ENCODE measurements around the gene TIGD3. TPM values are rescaled to one million over a fixed set of nuclear protein-coding genes. Genes with fewer than 3 reads are reported as not detected.

The TIGD3 gene
- total RNA-seq = under 1 TPM in 3 of 4 donors, not detected in 1; 0.19 to 0.26 (median 0.20) TPM

DNA sequence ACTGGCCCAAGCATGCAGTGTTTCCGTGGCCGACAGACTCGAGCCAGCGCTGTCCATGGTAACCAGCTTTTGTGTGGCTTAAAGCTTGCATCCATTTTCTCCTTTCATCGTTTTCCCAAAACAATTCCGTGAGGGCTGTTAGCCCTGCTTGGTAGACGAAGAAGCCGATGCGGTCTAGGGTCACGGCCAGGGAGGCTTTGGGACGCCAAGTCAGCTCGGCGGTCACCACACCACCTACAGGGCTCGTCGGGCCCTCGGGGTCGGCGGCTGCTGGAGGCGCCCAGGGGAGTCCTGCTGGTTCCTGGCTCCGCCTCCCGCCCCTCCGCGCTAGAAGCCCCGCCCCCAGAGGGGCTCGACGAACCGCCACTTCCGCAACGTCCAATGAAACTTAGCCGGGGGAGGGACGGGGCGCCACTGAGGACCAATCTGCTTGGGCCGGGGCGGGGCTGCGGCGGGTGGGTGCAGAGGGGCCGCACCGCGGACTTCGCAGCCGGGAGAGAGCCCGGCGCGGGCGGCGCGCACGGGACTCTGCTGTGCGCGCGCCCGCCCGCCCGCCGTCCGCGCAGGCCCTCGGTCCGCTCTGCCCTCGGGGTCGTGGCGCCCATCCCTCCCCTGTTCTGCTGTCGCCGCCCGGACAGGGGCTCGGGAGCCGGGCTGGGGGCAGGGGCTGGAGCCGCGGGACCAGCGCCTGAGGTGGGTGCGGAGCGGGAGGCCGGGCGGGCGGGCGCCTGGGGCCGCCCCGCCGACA, at the start of gene TIGD3:
Gene TIGD3 (plus strand): TSS at position 487 of the 748 bp plus-strand sequence. CDS start 1,058 bp downstream, outside the sequence.
- DNase-seq (ENCODE audit: low spot score in 2 of 2) = peak; percentile 96 to 100
- TF ChIP-seq POLR2A (IDR thresholded peaks at IDR 0.05) (no peak), CTCF (IDR thresholded peaks at IDR 0.05) (no peak)
- intact Hi-C loops (cut with DNase I; ENCODE audit: low total_unique reads) = no loop called here
- peak within 1 kb of the TSS; percentile 47 for H3K4me3 ChIP-seq (ENCODE audit: low read depth, poor library complexity, severe bottlenecking)
- WGBS, 2 donors = 0 to 1% methylated on average over 20 to 38 of the region's 79 CpGs

DNA sequence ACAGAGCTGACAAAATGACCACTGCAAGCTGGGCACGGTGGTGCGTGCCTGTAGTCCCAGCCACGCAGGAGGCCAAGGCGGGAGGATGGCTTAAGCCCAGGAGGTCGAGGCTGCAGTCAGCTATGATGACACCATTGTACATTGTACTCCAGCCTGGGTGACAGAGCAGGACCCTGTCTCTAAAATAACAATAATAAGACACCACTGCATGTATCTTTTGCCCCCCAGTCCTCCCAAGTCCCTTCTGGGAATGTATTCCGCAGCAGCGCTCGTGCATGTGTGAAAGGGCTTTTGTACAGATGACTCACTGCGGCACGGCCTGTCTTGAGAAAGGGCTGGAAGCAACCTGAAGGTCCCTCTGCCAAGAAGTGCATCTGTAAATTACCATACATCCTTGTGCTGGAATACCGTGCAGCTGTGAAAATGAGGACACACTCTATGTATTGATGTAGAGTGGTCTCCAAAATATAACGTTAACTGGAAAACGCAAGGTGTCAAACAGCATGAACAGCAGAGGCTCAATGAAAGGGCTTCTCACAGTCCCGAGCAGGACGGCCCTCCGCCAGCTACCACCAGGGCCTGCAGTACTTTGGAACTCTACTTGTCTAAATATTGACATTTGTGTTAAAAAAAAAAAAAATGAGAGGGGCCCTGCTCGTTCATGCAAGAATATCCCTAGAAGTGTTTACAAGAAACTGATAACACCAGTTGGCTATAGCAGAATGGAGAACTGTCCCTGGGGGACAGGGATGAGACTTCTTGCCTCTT, 48.9 kb upstream of the TIGD3 start:
- intact Hi-C loops (cut with DNase I; ENCODE audit: low total_unique reads) = no loop called here
- no peak for DNase-seq (ENCODE audit: low spot score in 2 of 2)
- TF ChIP-seq CTCF (IDR thresholded peaks at IDR 0.05) (no peak), POLR2A (IDR thresholded peaks at IDR 0.05) (no peak)
- no peak overlapping the region for H3K4me3 ChIP-seq (ENCODE audit: low read depth, poor library complexity, severe bottlenecking)
- 84 to 85% methylated on average over 16 to 17 of the region's 17 CpGs for WGBS, 2 donors

DNA sequence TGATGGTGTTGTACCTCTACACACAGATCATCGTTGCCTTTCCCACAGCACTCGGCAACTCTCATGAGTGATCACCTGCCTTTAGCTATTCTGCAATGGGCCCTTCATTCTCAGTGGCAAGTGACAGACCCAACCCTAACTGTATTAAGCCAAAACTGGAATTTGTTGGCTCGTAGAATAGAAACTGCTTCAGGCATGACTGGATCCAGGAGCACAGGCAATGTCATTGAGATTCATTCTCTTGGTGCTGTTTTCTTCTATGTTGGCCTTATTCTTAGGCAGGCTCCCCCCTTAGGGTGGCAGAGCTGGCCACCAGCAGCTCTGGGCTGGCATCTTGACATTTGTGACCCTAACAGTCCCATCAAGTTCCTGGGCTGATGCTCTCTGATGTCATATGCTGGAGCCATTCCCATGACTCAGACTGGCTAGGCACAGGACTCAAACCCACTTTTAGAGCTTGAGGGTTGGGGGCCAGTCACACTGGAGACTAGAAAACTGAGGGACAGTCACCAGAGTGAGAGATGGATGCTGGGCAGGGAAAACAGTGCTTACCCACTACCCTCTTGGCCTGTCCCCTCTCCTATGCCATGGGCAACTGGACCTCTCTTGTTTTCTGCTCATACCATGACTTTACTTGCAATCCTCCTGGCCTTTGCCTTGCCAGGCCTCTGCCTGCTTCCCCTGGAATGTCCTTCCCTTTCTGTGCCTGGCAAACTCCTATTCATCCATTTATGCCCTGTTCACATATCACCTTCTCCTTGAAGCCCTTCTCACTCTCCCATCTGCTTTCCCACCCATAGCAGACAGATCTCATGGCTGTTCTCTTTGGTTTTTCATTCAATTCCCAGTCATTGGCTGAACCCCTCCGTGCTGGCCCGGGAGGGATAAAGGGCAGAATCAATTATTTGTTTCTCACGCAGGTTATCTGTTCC, 47.0 kb upstream of the TIGD3 start:
- 80 to 86% methylated on average over 6 of the region's 6 CpGs for WGBS, 2 donors
- no peak overlapping the region for H3K4me3 ChIP-seq (ENCODE audit: low read depth, poor library complexity, severe bottlenecking)
- intact Hi-C loops (cut with DNase I; ENCODE audit: low total_unique reads) = no loop called here
- no peak for DNase-seq (ENCODE audit: low spot score in 2 of 2)
- TF ChIP-seq CTCF (IDR thresholded peaks at IDR 0.05) (no peak), POLR2A (IDR thresholded peaks at IDR 0.05) (no peak)

- 30% methylated on average over 7 of the region's 7 CpGs for WGBS, 2 donors
- no peak overlapping the region for H3K4me3 ChIP-seq (ENCODE audit: low read depth, poor library complexity, severe bottlenecking)
- intact Hi-C loops (cut with DNase I; ENCODE audit: low total_unique reads) = no loop called here
- no peak for TF ChIP-seq CTCF (IDR thresholded peaks at IDR 0.05)
- no peak for TF ChIP-seq POLR2A (IDR thresholded peaks at IDR 0.05)
- no peak for DNase-seq (ENCODE audit: low spot score in 2 of 2)
These were observed 46.2 kb upstream of the TIGD3 start for GRCh38 chr11:65308281-65308891.

- WGBS, 2 donors = 47 to 52% methylated on average over 5 of the region's 5 CpGs
- no peak overlapping the region for H3K4me3 ChIP-seq (ENCODE audit: low read depth, poor library complexity, severe bottlenecking)
- no peak for DNase-seq (ENCODE audit: low spot score in 2 of 2)
- TF ChIP-seq POLR2A (IDR thresholded peaks at IDR 0.05) = no peak
- TF ChIP-seq CTCF (IDR thresholded peaks at IDR 0.05) = no peak
- intact Hi-C loops (cut with DNase I; ENCODE audit: low total_unique reads) = no loop called here
These were observed 45.5 kb upstream of the TIGD3 start for GRCh38 chr11:65309006-65309405.

Measured in lower leg skin (tissue), 4 donors.